ENCODE measurements around the gene PSEN2. TPM values are rescaled to one million over a fixed set of nuclear protein-coding genes. Genes with fewer than 3 reads are reported as not detected.

Gene PSEN2
- total and polyA plus RNA-seq, 9 of the 15 experiments (the other 6 are each of a cell fraction or from before 2014, with no cell fraction given) = 2.3 to 21.5 (median 13.7) TPM

DNA sequence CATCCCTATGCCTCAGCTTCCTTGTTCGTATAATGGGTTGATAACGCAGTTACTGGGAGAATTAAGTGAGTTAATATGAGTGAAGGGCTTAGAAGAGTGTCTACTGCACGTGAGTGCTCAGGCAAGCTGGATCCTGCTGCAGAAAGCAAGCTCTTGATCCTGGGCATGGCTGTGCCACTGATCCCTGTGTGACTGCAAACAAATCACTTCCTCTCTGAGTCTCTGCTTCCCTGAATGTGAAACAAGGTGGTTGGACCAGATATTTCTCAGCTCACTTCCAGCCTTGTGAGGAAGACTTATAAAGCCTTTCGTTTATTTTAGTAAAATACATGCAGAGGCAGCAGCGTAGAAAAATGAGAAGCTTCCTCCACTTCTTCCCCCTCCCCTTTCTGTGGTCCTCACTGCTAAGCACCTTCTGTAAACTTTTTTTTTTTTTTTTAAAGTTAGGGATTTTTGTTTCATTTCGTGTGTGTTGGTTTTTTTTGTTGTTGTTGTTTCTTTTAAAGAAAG lies 13.8 kb downstream of the PSEN2 start:
- ATAC-seq (no peak), DNase-seq (ENCODE audit: extremely low read depth in 1 of 4, low spot score in 3 of 4) (no peak), FAIRE-seq (no peak)
- in situ Hi-C loops (cut with MboI) (no loop called here), intact Hi-C loops (cut with micrococcal nuclease) (no loop called here)
- 41% methylated on average over 6 of the region's 6 CpGs for WGBS (ENCODE audit: insufficient coverage, low coverage, missing lambda C conversion rate)
- Histone ChIP-seq H3K4me1 (replicated peaks in 1 of 2; ENCODE audit: control insufficient read depth in 2 of 2, insufficient read depth in 2 of 2, low read length in 2 of 2) (no peaks in the 10 kb centered on the region), H3K27ac (ENCODE audit: extremely low read depth, low read depth, low read length) (no peak overlapping the region), H3K9me3 (replicated peaks; ENCODE audit: control insufficient read depth, insufficient read depth, low read depth, low read length) (no peaks in the 10 kb centered on the region), H2AFZ (ENCODE audit: low read depth, low read length) (no peak overlapping the region), H3K4me2 (ENCODE audit: insufficient read depth, low read length) (no peak overlapping the region), H3K27me3 (ENCODE audit: control insufficient read depth in 2 of 2, insufficient read depth in 2 of 2, low read length in 2 of 2) (no peaks in the 10 kb centered on the region), H3K4me3 (no peak overlapping the region), H4K20me1 (replicated peaks; ENCODE audit: control insufficient read depth, insufficient read depth, low read length) (0 out of 2 replicates have a peak, but pooled peaks cover 4% of the 10 kb centered on the region), H3K9ac (ENCODE audit: insufficient read depth in 1 of 2, low read depth in 2 of 2, low read length in 2 of 2) (no peak overlapping the region), H3K36me3 (ENCODE audit: control insufficient read depth, insufficient read depth, low read length) (peaks cover 40% of the 10 kb centered on the region; the same call in 2 of the 3 replicates), H3K9me1 (ENCODE audit: control insufficient read depth, insufficient read depth, low read length) (peaks cover 7% of the 10 kb centered on the region), H3K79me2 (ENCODE audit: control insufficient read depth, insufficient read depth, low read length) (no peaks in the 10 kb centered on the region)
- ChIA-PET POLR2A (interaction anchor here (0.6 to 1.7 kb wide), 4 partner anchors 10 to 86 kb away, joined by 3 to 6 read pairs (median 4); no protein-coding TSS in a partner anchor), CTCF (ENCODE audit: low intra/inter-chr PET ratio) (interaction anchor here (0.6 kb wide), 1 partner anchor 14 kb away, joined by 3 read pairs; the partner anchor contains the start of gene PSEN2)
- no TSS peak for BruUV-seq (replicated peaks)
- no peak for TF ChIP-seq U2AF2 (optimal IDR thresholded peaks at IDR 0.05; ENCODE audit: low read depth, low read length)
- no peak for TF ChIP-seq MCM7 (IDR thresholded peaks at IDR 0.05)
- TF ChIP-seq, protein P1, sequence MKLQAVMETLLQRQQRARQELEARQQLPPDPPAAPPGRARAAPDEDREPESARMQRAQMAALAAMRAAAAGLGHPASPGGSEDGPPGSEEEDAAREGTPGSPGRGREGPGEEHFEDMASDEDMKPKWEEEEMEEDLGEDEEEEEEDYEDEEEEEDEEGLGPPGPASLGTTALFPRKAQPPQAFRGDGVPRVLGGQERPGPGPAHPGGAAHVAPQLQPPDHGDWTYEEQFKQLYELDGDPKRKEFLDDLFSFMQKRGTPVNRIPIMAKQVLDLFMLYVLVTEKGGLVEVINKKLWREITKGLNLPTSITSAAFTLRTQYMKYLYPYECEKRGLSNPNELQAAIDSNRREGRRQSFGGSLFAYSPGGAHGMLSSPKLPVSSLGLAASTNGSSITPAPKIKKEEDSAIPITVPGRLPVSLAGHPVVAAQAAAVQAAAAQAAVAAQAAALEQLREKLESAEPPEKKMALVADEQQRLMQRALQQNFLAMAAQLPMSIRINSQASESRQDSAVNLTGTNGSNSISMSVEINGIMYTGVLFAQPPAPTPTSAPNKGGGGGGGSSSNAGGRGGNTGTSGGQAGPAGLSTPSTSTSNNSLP (IDR thresholded peaks at IDR 0.05; ENCODE audit: borderline replicate concordance, low read depth, low read length) = no peak
- TF ChIP-seq ZNF140 (CRISPR knock-in tag; IDR thresholded peaks at IDR 0.05) = no peak
- no peak for TF ChIP-seq POLR3G (IDR thresholded peaks at IDR 0.05; ENCODE audit: extremely low read depth, insufficient read length, insufficient replicate concordance)
- no peak for TF ChIP-seq ZNF184 (CRISPR knock-in tag; IDR thresholded peaks at IDR 0.05)
- no peak for TF ChIP-seq ZFX (CRISPR knock-in tag; IDR thresholded peaks at IDR 0.05)
- TF ChIP-seq, protein P2, sequence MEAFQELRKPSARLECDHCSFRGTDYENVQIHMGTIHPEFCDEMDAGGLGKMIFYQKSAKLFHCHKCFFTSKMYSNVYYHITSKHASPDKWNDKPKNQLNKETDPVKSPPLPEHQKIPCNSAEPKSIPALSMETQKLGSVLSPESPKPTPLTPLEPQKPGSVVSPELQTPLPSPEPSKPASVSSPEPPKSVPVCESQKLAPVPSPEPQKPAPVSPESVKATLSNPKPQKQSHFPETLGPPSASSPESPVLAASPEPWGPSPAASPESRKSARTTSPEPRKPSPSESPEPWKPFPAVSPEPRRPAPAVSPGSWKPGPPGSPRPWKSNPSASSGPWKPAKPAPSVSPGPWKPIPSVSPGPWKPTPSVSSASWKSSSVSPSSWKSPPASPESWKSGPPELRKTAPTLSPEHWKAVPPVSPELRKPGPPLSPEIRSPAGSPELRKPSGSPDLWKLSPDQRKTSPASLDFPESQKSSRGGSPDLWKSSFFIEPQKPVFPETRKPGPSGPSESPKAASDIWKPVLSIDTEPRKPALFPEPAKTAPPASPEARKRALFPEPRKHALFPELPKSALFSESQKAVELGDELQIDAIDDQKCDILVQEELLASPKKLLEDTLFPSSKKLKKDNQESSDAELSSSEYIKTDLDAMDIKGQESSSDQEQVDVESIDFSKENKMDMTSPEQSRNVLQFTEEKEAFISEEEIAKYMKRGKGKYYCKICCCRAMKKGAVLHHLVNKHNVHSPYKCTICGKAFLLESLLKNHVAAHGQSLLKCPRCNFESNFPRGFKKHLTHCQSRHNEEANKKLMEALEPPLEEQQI (IDR thresholded peaks at IDR 0.05) = no peak
- TF ChIP-seq KAT7 (CRISPR knock-in tag; IDR thresholded peaks at IDR 0.05; ENCODE audit: borderline replicate concordance) = no peak
- no peak for TF ChIP-seq NCOA6 (IDR thresholded peaks at IDR 0.05)
- TF ChIP-seq, protein P3, sequence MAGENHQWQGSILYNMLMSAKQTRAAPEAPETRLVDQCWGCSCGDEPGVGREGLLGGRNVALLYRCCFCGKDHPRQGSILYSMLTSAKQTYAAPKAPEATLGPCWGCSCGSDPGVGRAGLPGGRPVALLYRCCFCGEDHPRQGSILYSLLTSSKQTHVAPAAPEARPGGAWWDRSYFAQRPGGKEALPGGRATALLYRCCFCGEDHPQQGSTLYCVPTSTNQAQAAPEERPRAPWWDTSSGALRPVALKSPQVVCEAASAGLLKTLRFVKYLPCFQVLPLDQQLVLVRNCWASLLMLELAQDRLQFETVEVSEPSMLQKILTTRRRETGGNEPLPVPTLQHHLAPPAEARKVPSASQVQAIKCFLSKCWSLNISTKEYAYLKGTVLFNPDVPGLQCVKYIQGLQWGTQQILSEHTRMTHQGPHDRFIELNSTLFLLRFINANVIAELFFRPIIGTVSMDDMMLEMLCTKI (IDR thresholded peaks at IDR 0.05; ENCODE audit: partially characterized antibody) = no peak
- no peak for TF ChIP-seq SAFB (IDR thresholded peaks at IDR 0.05; ENCODE audit: borderline replicate concordance, low read depth, low read length)
- TF ChIP-seq ZNF436 (CRISPR knock-in tag; IDR thresholded peaks at IDR 0.05) = no peak
- no peak for TF ChIP-seq ZNF696 (CRISPR knock-in tag; conservative IDR thresholded peaks at IDR 0.05)
- TF ChIP-seq, protein P4, sequence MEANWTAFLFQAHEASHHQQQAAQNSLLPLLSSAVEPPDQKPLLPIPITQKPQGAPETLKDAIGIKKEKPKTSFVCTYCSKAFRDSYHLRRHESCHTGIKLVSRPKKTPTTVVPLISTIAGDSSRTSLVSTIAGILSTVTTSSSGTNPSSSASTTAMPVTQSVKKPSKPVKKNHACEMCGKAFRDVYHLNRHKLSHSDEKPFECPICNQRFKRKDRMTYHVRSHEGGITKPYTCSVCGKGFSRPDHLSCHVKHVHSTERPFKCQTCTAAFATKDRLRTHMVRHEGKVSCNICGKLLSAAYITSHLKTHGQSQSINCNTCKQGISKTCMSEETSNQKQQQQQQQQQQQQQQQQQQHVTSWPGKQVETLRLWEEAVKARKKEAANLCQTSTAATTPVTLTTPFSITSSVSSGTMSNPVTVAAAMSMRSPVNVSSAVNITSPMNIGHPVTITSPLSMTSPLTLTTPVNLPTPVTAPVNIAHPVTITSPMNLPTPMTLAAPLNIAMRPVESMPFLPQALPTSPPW (CRISPR knock-in tag; IDR thresholded peaks at IDR 0.05) = no peak
- TF ChIP-seq ZZZ3 (IDR thresholded peaks at IDR 0.05) = no peak
- no peak for TF ChIP-seq CEBPB (tag; IDR thresholded peaks at IDR 0.05)
